HL-60 (cell line): ENCODE measurements around the gene PAM16.
A peak's percentile ranks its signal among the peaks of the same experiment; 100 is the strongest.

Source experiments
- DNase-seq, 2 experiments: peaks; one replicate each; pipeline ENCODE4 v3.0.0-alpha.2; 2010 to 2020; ENCODE audit warnings: low read depth in 1 of 2, low spot score in 1 of 2
- H3K27ac ChIP-seq: fragments of 250-450 bp; sonication (Bioruptor Pico); replicated peaks from 2 replicates; pipeline ENCODE4 v1.5.1; 2020; ENCODE audit warnings: mild to moderate bottlenecking, moderate library complexity
- H3K27me3 ChIP-seq: fragments of 250-450 bp; sonication (Bioruptor Pico); 2 replicates; pipeline ENCODE4 v1.5.1; 2021; ENCODE audit warnings: mild to moderate bottlenecking, moderate library complexity; ENCODE audit not compliant: insufficient read depth, poor library complexity, severe bottlenecking
- H3K4me3 ChIP-seq: replicated peaks from 2 replicates; pipeline ENCODE4 v1.5.1; 2011; ENCODE audit warnings: mild to moderate bottlenecking, control low read depth, low read length; ENCODE audit not compliant: insufficient read depth
- CTCF ChIP-seq: IDR thresholded peaks from one replicate; pipeline ENCODE4 v1.5.1; 2011; ENCODE audit warnings: low read length, control low read depth, inconsistent platforms; ENCODE audit not compliant: insufficient read depth
- GABPA ChIP-seq: IDR thresholded peaks from 2 replicates; pipeline ENCODE4 v1.6.1; 2012; ENCODE audit warnings: low read depth
- POLR2AphosphoS5 ChIP-seq: IDR thresholded peaks from 2 replicates; pipeline ENCODE4 v1.6.1; 2012; ENCODE audit warnings: low read depth
- REST ChIP-seq: IDR thresholded peaks from 2 replicates; pipeline ENCODE4 v1.6.1; 2012; ENCODE audit warnings: low read depth; ENCODE audit not compliant: insufficient replicate concordance
- SPI1 ChIP-seq: IDR thresholded peaks from 2 replicates; pipeline ENCODE4 v1.6.1; 2012; ENCODE audit warnings: low read depth, mild to moderate bottlenecking, borderline replicate concordance

PAM16 gene

GRCh38 chr16:4309102-4309832 is 41.9 kb downstream of the PAM16 start:
- TF ChIP-seq POLR2AphosphoS5 (no peak), GABPA (no peak), CTCF (no peak), SPI1 (no peak), REST (no peak)
- peaks cover 6% of the 10 kb centered on the region for H3K27me3 ChIP-seq
- H3K27ac ChIP-seq: no peak overlapping the region
- no peak for DNase-seq
- H3K4me3 ChIP-seq: no peak overlapping the region

GRCh38 chr16:4307215-4308037 is 43.7 kb downstream of the PAM16 start:
- Histone ChIP-seq H3K4me3 (peak overlapping the region; percentile 44), H3K27me3 (no peaks in the 10 kb centered on the region), H3K27ac (peak overlapping the region; percentile 75)
- TF ChIP-seq SPI1: peak; percentile 83
- no peak for TF ChIP-seq GABPA
- TF ChIP-seq POLR2AphosphoS5: peak; percentile 69
- TF ChIP-seq REST: no peak
- TF ChIP-seq CTCF: no peak
- peak; percentile 93 to 94 for DNase-seq

- TF ChIP-seq SPI1 (peak; percentile 35; the same call in 1 of the 2 replicates), CTCF (no peak), GABPA (no peak), REST (no peak)
- peak overlapping the region; percentile 61 for H3K27ac ChIP-seq
- H3K4me3 ChIP-seq: peak overlapping the region; percentile 44
- DNase-seq: no peak
- no peaks in the 10 kb centered on the region for H3K27me3 ChIP-seq
These were observed 44.5 kb downstream of the PAM16 start for GRCh38 chr16:4306470-4307214.
